Upper lobe of left lung (tissue), 6 donors: ENCODE data around the gene TMPRSS13. TPM values are rescaled to one million over a fixed set of nuclear protein-coding genes. Genes with fewer than 3 reads are reported as not detected.

Experiments
- ATAC-seq, 2 donors: fragments of 200-7000 bp; cut with Tn5 transposase; one replicate each; pipeline ENCODE4 v1.9.1; 2022; ENCODE audit warnings: mild to moderate bottlenecking in 2 of 2, moderate library complexity in 2 of 2; ENCODE audit not compliant: low FRiP score in 2 of 2
- DNase-seq, 2 donors: peaks; one replicate each; pipeline ENCODE4 v3.0.0-alpha.2; 2019 to 2020
- H3K27ac ChIP-seq, 4 donors: fragments of 200-600 bp; sonication (generic); one replicate each; pipeline ENCODE4 v1.5.1; 2016 to 2019
- H3K27me3 ChIP-seq, 4 donors: fragments of 200-600 bp; sonication (generic); one replicate each; pipeline ENCODE4 v1.5.1; 2017 to 2019
- H3K36me3 ChIP-seq, 4 donors: fragments of 200-600 bp; sonication (generic); one replicate each; pipeline ENCODE4 v1.5.1; 2016 to 2019
- H3K4me1 ChIP-seq, 4 donors: fragments of 200-600 bp; sonication (generic); one replicate each; pipeline ENCODE4 v1.5.1; 2018 to 2019
- H3K4me3 ChIP-seq, 4 donors: fragments of 200-600 bp; sonication (generic); one replicate each; pipeline ENCODE4 v1.5.1; 2017 to 2019; ENCODE audit warnings: mild to moderate bottlenecking in 2 of 4, moderate library complexity in 1 of 4
- H3K9me3 ChIP-seq, 4 donors: fragments of 200-600 bp; sonication (generic); one replicate each; pipeline ENCODE4 v1.5.1; 2018 to 2019
- CTCF ChIP-seq, 6 experiments: fragments of 450-650 bp in 4 of 6; fragments of 200-600 bp in 2 of 6; sonication (generic) in 2 of 6; IDR thresholded peaks; one replicate each; pipeline ENCODE4 v1.5.1; 2016 to 2019; ENCODE audit warnings: antibody characterized with exemption in 6 of 6
- EP300 ChIP-seq, 4 donors: sonication (generic); formaldehyde crosslinking; IDR thresholded peaks; one replicate each; pipeline ENCODE4 v1.5.1; 2017; ENCODE audit warnings: antibody characterized with exemption in 4 of 4, control low read depth in 2 of 4
- POLR2A ChIP-seq, 4 donors: fragments of 450-650 bp; IDR thresholded peaks; one replicate each; pipeline ENCODE4 v1.5.1; 2016 to 2017; ENCODE audit warnings: antibody characterized with exemption in 4 of 4, mild to moderate bottlenecking in 2 of 4
- POLR2AphosphoS5 ChIP-seq, 2 donors: sonication (generic); formaldehyde crosslinking; IDR thresholded peaks; one replicate each; pipeline ENCODE4 v1.5.1; 2017; ENCODE audit warnings: antibody characterized with exemption in 2 of 2
- WGBS, 2 donors: methylation state at CpG; one replicate each; pipeline ENCODE4 v1.1.5; 2017 to 2018; 5-methylcytosine and 5-hydroxymethylcytosine counted together
- total RNA-seq, 6 donors: library from RNA; depleted of rRNA in 4 of 6; stranded (reverse); fragments of >200 nt in 4 of 6; gene quantifications; one replicate each; pipeline versions ENCODE4 v1.1.0 to v1.2.1, GENCODE V29; 2016 to 2021
- donor health status: DM: no; HTN: no; CAD: no; lungs with moderate emphysema.
- donor health status: DM: no; HTN: yes; CAD: no; lungs with severe emphysema.

TMPRSS13 gene
- total RNA-seq, 6 donors from 2014 or later = 4.6 to 26.2 (median 6.1) TPM

GRCh38 chr11:117921893-117922292, 7.3 kb downstream of the TMPRSS13 start:
- TF ChIP-seq POLR2AphosphoS5 (IDR thresholded peaks at IDR 0.05) (no peak), POLR2A (IDR thresholded peaks at IDR 0.05) (no peak), CTCF (IDR thresholded peaks at IDR 0.05) (no peak), EP300 (IDR thresholded peaks at IDR 0.05) (no peak)
- 93 to 100% methylated on average over 5 of the region's 5 CpGs for WGBS, 2 donors
- H3K4me3 ChIP-seq = no peak overlapping the region
- ATAC-seq (no peak), DNase-seq (no peak)
- no peaks in the 10 kb centered on the region for H3K36me3 ChIP-seq
- no peaks in the 10 kb centered on the region for H3K9me3 ChIP-seq
- no peak overlapping the region for H3K27ac ChIP-seq
- no peaks in the 10 kb centered on the region for H3K27me3 ChIP-seq
- H3K4me1 ChIP-seq = peaks cover 0 to 3% (median 0%) of the 10 kb centered on the region in 4 donors

GRCh38 chr11:117921456-117921855, 7.7 kb downstream of the TMPRSS13 start:
- H3K4me1 ChIP-seq = peaks cover 0 to 3% (median 0%) of the 10 kb centered on the region in 4 donors
- H3K9me3 ChIP-seq = no peaks in the 10 kb centered on the region
- DNase-seq (no peak), ATAC-seq (no peak)
- H3K36me3 ChIP-seq = no peaks in the 10 kb centered on the region
- no peaks in the 10 kb centered on the region for H3K27me3 ChIP-seq
- TF ChIP-seq POLR2A (IDR thresholded peaks at IDR 0.05) (no peak), EP300 (IDR thresholded peaks at IDR 0.05) (no peak), POLR2AphosphoS5 (IDR thresholded peaks at IDR 0.05) (no peak), CTCF (IDR thresholded peaks at IDR 0.05) (no peak)
- no peak overlapping the region for H3K27ac ChIP-seq
- H3K4me3 ChIP-seq = no peak overlapping the region
- 100% methylated on average over 2 of the region's 2 CpGs for WGBS, 2 donors

GRCh38 chr11:117919781-117920221, 9.4 kb downstream of the TMPRSS13 start:
- 61 to 72% methylated on average over 4 of the region's 4 CpGs for WGBS, 2 donors

GRCh38 chr11:117919341-117919740, 9.9 kb downstream of the TMPRSS13 start:
- no peaks in the 10 kb centered on the region for H3K27me3 ChIP-seq
- H3K9me3 ChIP-seq = no peaks in the 10 kb centered on the region
- 9 to 13% methylated on average over 4 of the region's 4 CpGs for WGBS, 2 donors
- H3K4me1 ChIP-seq = peaks cover 0 to 3% (median 0%) of the 10 kb centered on the region in 4 donors
- H3K4me3 ChIP-seq = no peak overlapping the region
- DNase-seq = no peak
- H3K27ac ChIP-seq = no peak overlapping the region
- TF ChIP-seq POLR2AphosphoS5 (IDR thresholded peaks at IDR 0.05) (no peak), EP300 (IDR thresholded peaks at IDR 0.05) (no peak), POLR2A (IDR thresholded peaks at IDR 0.05) (no peak), CTCF (IDR thresholded peaks at IDR 0.05) (no peak)
- no peaks in the 10 kb centered on the region for H3K36me3 ChIP-seq
- ATAC-seq = no peak

More at GRCh38 chr11:117919781-117920221, 9.4 kb downstream of the TMPRSS13 start:
- H3K36me3 ChIP-seq = no peaks in the 10 kb centered on the region
- no peak for DNase-seq
- no peaks in the 10 kb centered on the region for H3K9me3 ChIP-seq
- ATAC-seq = no peak
- no peak overlapping the region for H3K27ac ChIP-seq
- TF ChIP-seq POLR2A (IDR thresholded peaks at IDR 0.05) (no peak), CTCF (IDR thresholded peaks at IDR 0.05) (no peak), POLR2AphosphoS5 (IDR thresholded peaks at IDR 0.05) (no peak), EP300 (IDR thresholded peaks at IDR 0.05) (no peak)
- H3K4me3 ChIP-seq = no peak overlapping the region
- peaks cover 0 to 3% (median 0%) of the 10 kb centered on the region in 4 donors for H3K4me1 ChIP-seq
- no peaks in the 10 kb centered on the region for H3K27me3 ChIP-seq
